Pancreas (tissue), 10 donors: ENCODE results near the gene HTN1. TPM values are rescaled to one million over a fixed set of nuclear protein-coding genes. Genes with fewer than 3 reads are reported as not detected.

Experiments used
- ATAC-seq, 4 donors: fragments of 200-7000 bp; cut with Tn5 transposase; one replicate each; pipeline versions ENCODE4 v1.8.0 to v1.9.1; 2020; ENCODE audit warnings: mild to moderate bottlenecking in 4 of 4, moderate library complexity in 4 of 4
- DNase-seq, 6 donors: peaks; one replicate each; pipeline ENCODE4 v3.0.0-alpha.2; 2020
- FAIRE-seq: peaks from 2 replicates; lab custom pipeline; 2012; peaks lifted over from hg19 to GRCh38; lab: Jason Lieb, UNC
- H3K27ac ChIP-seq, 4 donors: fragments of 200-600 bp; sonication (generic); 1 replicate in 3 of 4; 2 replicates in 1 of 4; pipeline versions ENCODE4 v1.5.0 to v1.8.0; 2020
- H3K27me3 ChIP-seq, 4 donors: fragments of 200-600 bp; one replicate each; pipeline ENCODE4 v1.8.0; 2021
- H3K36me3 ChIP-seq, 3 donors: fragments of 200-600 bp; sonication (generic) in 1 of 3; one replicate each; pipeline versions ENCODE4 v1.5.0 to v1.8.0; 2020 to 2021
- H3K4me1 ChIP-seq, 3 donors: fragments of 200-600 bp; one replicate each; pipeline ENCODE4 v1.8.0; 2021
- H3K4me3 ChIP-seq, 4 donors: fragments of 200-600 bp; sonication (generic) in 2 of 4; one replicate each; pipeline versions ENCODE4 v1.5.0 to v1.8.0; 2020 to 2021
- H3K9me3 ChIP-seq, 4 donors: fragments of 200-600 bp; one replicate each; pipeline ENCODE4 v1.8.0; 2021
- WGBS, 2 donors: extraction: QIAGEN DNeasy Blood & Tissue Kit; methylation state at CpG; one replicate each; pipeline ENCODE4 v1.1.7; 2013; 5-methylcytosine and 5-hydroxymethylcytosine counted together
- intact Hi-C, 3 donors: fragments of 100-400 bp; cut with DNase I; formaldehyde crosslinking; loops; one replicate each; pipeline versions ENCODE4 v1.11.1 to v1.14.2; 2022
- polyA plus RNA-seq, 2 donors: library from polyadenylated mRNA; stranded (reverse); fragments of 200-250 nt; gene quantifications; one replicate each; pipeline ENCODE4 v1.2.3, GENCODE V29; 2013
- total RNA-seq, 6 donors: library from RNA; stranded (reverse); fragmentation: NEBNext Ultra II Directional in 4 of 6; extraction: Animal tissue kit (Norgen Biotek cat#: 25700) in 4 of 6; gene quantifications; one replicate each; pipeline versions ENCODE4 v1.2.1 to v1.2.4, GENCODE V29; 2021 to 2023
- TF ChIP-seq, protein P1 (sequence below), 4 donors: fragments of 200-600 bp; sonication (generic) in 3 of 4; IDR thresholded peaks; one replicate each; pipeline versions ENCODE4 v1.5.0 to v1.8.0; 2021; ENCODE audit warnings: antibody characterized with exemption in 4 of 4
- donor health status: healthy with polysubstance abuse.
- donor health status: DM: no; HTN: no; CAD: no; lungs with moderate emphysema.
- donor health status: DM: no; HTN: no; CAD: no.
- donor health status: control.
- donor health status: control.
- donor health status: Bipolar disorder and iron deficiency.
- donor health status: DM: yes; HTN: yes; CAD: no.
- donor health status: DM: no; HTN: no; CAD: no.
- donor health status: DM: no; HTN: no; CAD: no.
- donor health status: DM: yes; HTN: yes; CAD: no.

HTN1 gene
- total and polyA plus RNA-seq, 8 donors: not detected

DNA sequence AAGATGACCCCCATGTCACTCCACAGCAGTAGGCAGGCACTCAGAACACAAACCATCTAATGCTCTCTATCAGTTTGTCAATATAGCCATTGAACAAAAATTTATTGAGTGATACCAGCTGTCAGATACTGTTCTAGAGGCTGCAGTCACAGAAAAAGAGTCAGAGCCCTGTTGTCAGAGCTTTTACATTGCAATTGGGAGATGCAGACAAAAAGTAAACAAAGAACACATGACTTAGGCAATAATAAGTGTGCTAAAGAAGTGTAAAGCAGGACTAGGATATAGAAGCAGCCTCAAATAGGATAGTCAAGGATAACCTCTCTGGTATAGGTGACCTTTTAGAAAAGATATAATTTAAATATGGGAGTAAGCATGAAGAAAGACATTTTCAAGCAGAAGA, 8.9 kb downstream of the HTN1 start:
- intact Hi-C loops: no loop called here
- TF ChIP-seq, protein P1, sequence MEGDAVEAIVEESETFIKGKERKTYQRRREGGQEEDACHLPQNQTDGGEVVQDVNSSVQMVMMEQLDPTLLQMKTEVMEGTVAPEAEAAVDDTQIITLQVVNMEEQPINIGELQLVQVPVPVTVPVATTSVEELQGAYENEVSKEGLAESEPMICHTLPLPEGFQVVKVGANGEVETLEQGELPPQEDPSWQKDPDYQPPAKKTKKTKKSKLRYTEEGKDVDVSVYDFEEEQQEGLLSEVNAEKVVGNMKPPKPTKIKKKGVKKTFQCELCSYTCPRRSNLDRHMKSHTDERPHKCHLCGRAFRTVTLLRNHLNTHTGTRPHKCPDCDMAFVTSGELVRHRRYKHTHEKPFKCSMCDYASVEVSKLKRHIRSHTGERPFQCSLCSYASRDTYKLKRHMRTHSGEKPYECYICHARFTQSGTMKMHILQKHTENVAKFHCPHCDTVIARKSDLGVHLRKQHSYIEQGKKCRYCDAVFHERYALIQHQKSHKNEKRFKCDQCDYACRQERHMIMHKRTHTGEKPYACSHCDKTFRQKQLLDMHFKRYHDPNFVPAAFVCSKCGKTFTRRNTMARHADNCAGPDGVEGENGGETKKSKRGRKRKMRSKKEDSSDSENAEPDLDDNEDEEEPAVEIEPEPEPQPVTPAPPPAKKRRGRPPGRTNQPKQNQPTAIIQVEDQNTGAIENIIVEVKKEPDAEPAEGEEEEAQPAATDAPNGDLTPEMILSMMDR (IDR thresholded peaks at IDR 0.05): no peak
- no peak for DNase-seq
- no peak for FAIRE-seq
- Histone ChIP-seq H3K4me1 (no peaks in the 10 kb centered on the region), H3K36me3 (no peaks in the 10 kb centered on the region), H3K4me3 (no peak overlapping the region), H3K9me3 (no peaks in the 10 kb centered on the region), H3K27me3 (no peaks in the 10 kb centered on the region), H3K27ac (no peak overlapping the region)
- no peak for ATAC-seq

DNA sequence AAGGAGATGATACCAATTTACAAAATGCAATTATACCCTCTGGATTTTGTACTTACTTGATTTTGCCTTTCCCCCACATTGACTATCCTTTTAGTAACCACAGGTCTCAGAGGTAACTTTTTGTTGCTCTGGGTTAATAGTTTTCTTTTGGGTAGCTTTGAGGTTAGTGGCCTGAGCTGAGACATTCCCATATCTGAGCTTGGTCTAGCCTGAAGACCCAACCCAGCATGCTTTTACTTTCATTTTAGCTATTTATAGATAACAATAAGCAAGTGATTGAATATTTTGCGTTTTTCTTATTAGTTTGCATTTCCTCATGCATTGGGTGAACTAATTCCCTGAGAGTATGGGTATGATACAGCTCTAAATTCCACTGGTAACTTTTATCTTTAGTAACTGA, 11.8 kb downstream of the HTN1 start:
- Histone ChIP-seq H3K4me1 (no peaks in the 10 kb centered on the region), H3K9me3 (no peaks in the 10 kb centered on the region), H3K27ac (no peak overlapping the region), H3K36me3 (no peaks in the 10 kb centered on the region), H3K27me3 (no peaks in the 10 kb centered on the region), H3K4me3 (no peak overlapping the region)
- WGBS, 2 donors: 60 to 72% methylated on average over 1 of the region's 1 CpG
- FAIRE-seq (no peak), ATAC-seq (no peak), DNase-seq (no peak)
- TF ChIP-seq, protein P1 (IDR thresholded peaks at IDR 0.05): no peak
- intact Hi-C loops: no loop called here

GRCh38 chr4:70080205-70080604, 30.0 kb downstream of the HTN1 start:
- Histone ChIP-seq H3K4me1 (no peaks in the 10 kb centered on the region), H3K27me3 (no peaks in the 10 kb centered on the region), H3K9me3 (no peaks in the 10 kb centered on the region), H3K27ac (no peak overlapping the region), H3K4me3 (no peak overlapping the region), H3K36me3 (no peaks in the 10 kb centered on the region)
- 73 to 75% methylated on average over 1 of the region's 1 CpG for WGBS, 2 donors
- DNase-seq (no peak), ATAC-seq (no peak), FAIRE-seq (no peak)
- intact Hi-C loops: no loop called here
- TF ChIP-seq, protein P1 (IDR thresholded peaks at IDR 0.05): no peak

- no peaks in the 10 kb centered on the region for H3K9me3 ChIP-seq
- no peak for DNase-seq
- ATAC-seq: no peak
- WGBS, 2 donors: 72 to 78% methylated on average over 3 of the region's 3 CpGs
- H3K4me3 ChIP-seq: no peak overlapping the region
- intact Hi-C loops: no loop called here
- no peak overlapping the region for H3K27ac ChIP-seq
- no peaks in the 10 kb centered on the region for H3K36me3 ChIP-seq
- TF ChIP-seq, protein P1 (IDR thresholded peaks at IDR 0.05): no peak
- no peak for FAIRE-seq
- H3K27me3 ChIP-seq: no peaks in the 10 kb centered on the region
- no peaks in the 10 kb centered on the region for H3K4me1 ChIP-seq
These were observed 49.0 kb downstream of the HTN1 start for GRCh38 chr4:70099206-70099605.

Other genes with a start within 250 kb of the HTN1 start
- gene SULT1E1, start 190.3 kb upstream of the HTN1 start, total RNA-seq: under 1 TPM in 2 of 6 donors, not detected in 4; 0.13 to 0.37 TPM
- not detected for gene SULT1E1, start 190.3 kb upstream of the HTN1 start, polyA plus RNA-seq
- gene CSN1S1, start 119.4 kb upstream of the HTN1 start, total RNA-seq: 1 to 10 TPM in 2 of 6 donors, not detected in 4; 1.3 to 3.4 TPM
- under 1 TPM in 1 of 2 donors, not detected in 1; 0.19 TPM for gene CSN1S1, start 119.4 kb upstream of the HTN1 start, polyA plus RNA-seq
- not detected for gene CSN2, start 84.7 kb upstream of the HTN1 start, total RNA-seq
- not detected for gene CSN2, start 84.7 kb upstream of the HTN1 start, polyA plus RNA-seq
- gene STATH, start 54.5 kb upstream of the HTN1 start, total RNA-seq: not detected
- gene STATH, start 54.5 kb upstream of the HTN1 start, polyA plus RNA-seq: not detected
- not detected for gene HTN3, start 22.0 kb upstream of the HTN1 start, total RNA-seq
- gene HTN3, start 22.0 kb upstream of the HTN1 start, polyA plus RNA-seq: not detected
- gene PRR27, start 103.8 kb downstream of the HTN1 start, total RNA-seq: not detected
- not detected for gene PRR27, start 103.8 kb downstream of the HTN1 start, polyA plus RNA-seq
- 1 to 10 TPM in 1 of 6 donors, under 1 TPM in 3, not detected in 2; 0.34 to 1.2 (median 0.63) TPM for gene ODAM, start 145.3 kb downstream of the HTN1 start, total RNA-seq
- under 1 TPM; 0.19 to 0.61 TPM for gene ODAM, start 145.3 kb downstream of the HTN1 start, polyA plus RNA-seq
- gene FDCSP, start 175.7 kb downstream of the HTN1 start, total RNA-seq: under 1 TPM in 1 of 6 donors, not detected in 5; 0.94 TPM
- under 1 TPM; 0.28 to 0.61 TPM for gene FDCSP, start 175.7 kb downstream of the HTN1 start, polyA plus RNA-seq
- not detected for gene CSN3, start 192.2 kb downstream of the HTN1 start, total RNA-seq
- gene CSN3, start 192.2 kb downstream of the HTN1 start, polyA plus RNA-seq: not detected